CD4-positive, alpha-beta T cell treated with Interleukin-15 for 1 hour (primary cell): ENCODE data around the gene RIPK3.

Experiments used
- DNase-seq: peaks from one replicate; pipeline ENCODE4 v3.0.0-alpha.2; 2020

The RIPK3 gene

GRCh38 chr14:24343795-24344660, 4.2 kb upstream of the RIPK3 start:
- DNase-seq = no peak

- no peak for DNase-seq
Observed at GRCh38 chr14:24342889-24343288, 3.1 kb upstream of the RIPK3 start.

GRCh38 chr14:24340606-24341005, 815 bp upstream of the RIPK3 start:
- DNase-seq = no peak

- no peak for DNase-seq
Observed at GRCh38 chr14:24338843-24339242, 948 bp downstream of the RIPK3 start.

GRCh38 chr14:24337824-24338175, 2.0 kb downstream of the RIPK3 start:
- no peak for DNase-seq

GRCh38 chr14:24337144-24337823, 2.5 kb downstream of the RIPK3 start:
- no peak for DNase-seq

GRCh38 chr14:24335461-24336171, 4.2 kb downstream of the RIPK3 start:
- no peak for DNase-seq

GRCh38 chr14:24334431-24335291, 5.1 kb downstream of the RIPK3 start, which contains the start of gene ADCY4:
TSS of gene ADCY4 (minus strand) at chr14:24335071. CDS start at chr14:24334652, 419 bp downstream.
- no peak for DNase-seq

GRCh38 chr14:24332268-24332993, 7.4 kb downstream of the RIPK3 start:
- DNase-seq = peak; percentile 90

GRCh38 chr14:24331731-24332267, 8.0 kb downstream of the RIPK3 start:
- DNase-seq = no peak

- DNase-seq = no peak
Observed at GRCh38 chr14:24330973-24331674, 8.7 kb downstream of the RIPK3 start.

GRCh38 chr14:24329736-24330135, 10.1 kb downstream of the RIPK3 start:
- DNase-seq = peak; percentile 84

GRCh38 chr14:24329073-24329663, 10.6 kb downstream of the RIPK3 start:
- no peak for DNase-seq

- DNase-seq = peak; percentile 52
Observed at GRCh38 chr14:24327914-24328313, 11.9 kb downstream of the RIPK3 start.

- DNase-seq = no peak
Observed at GRCh38 chr14:24327303-24327702, 12.5 kb downstream of the RIPK3 start.

- peak; percentile 11 for DNase-seq
Observed at GRCh38 chr14:24325963-24326362, 13.8 kb downstream of the RIPK3 start.

GRCh38 chr14:24325041-24325530, 14.7 kb downstream of the RIPK3 start:
- DNase-seq = no peak

GRCh38 chr14:24324024-24324423, 15.8 kb downstream of the RIPK3 start:
- DNase-seq = no peak

GRCh38 chr14:24323341-24323740, 16.4 kb downstream of the RIPK3 start:
- DNase-seq = no peak

GRCh38 chr14:24322672-24323071, 17.1 kb downstream of the RIPK3 start:
- no peak for DNase-seq
